Smooth muscle cell (in vitro differentiated cells): ENCODE results near the gene KSR1. TPM values are rescaled to one million over a fixed set of nuclear protein-coding genes. Genes with fewer than 3 reads are reported as not detected.
"Not testable (repeated sequence)": the region's sequence is repeated elsewhere in the genome, so short reads cannot be mapped to it uniquely, and the experiment has no call there.

Experiments used
- DNase-seq: peaks from one replicate; lab custom pipeline; 2025; ENCODE audit not compliant: unreplicated experiment; lab: John Stamatoyannopoulos, UW
- H2AFZ ChIP-seq: fragments of 200-600 bp; sonication (generic); 2 replicates; pipeline ENCODE4 v1.6.0; 2016; ENCODE audit warnings: antibody characterized with exemption, low read depth, mild to moderate bottlenecking
- H3F3A ChIP-seq: fragments of 200-600 bp; sonication (generic); 2 replicates; pipeline ENCODE4 v1.6.0; 2017; ENCODE audit warnings: antibody characterized with exemption, low read depth
- H3K27ac ChIP-seq: fragments of 200-600 bp; sonication (generic); 2 replicates; pipeline ENCODE4 v1.5.1; 2016; ENCODE audit warnings: low read depth, mild to moderate bottlenecking
- H3K27me3 ChIP-seq: fragments of 200-600 bp; sonication (generic); 2 replicates; pipeline ENCODE4 v1.6.1; 2016; ENCODE audit warnings: low read depth, mild to moderate bottlenecking
- H3K36me3 ChIP-seq: fragments of 200-600 bp; sonication (generic); 2 replicates; pipeline ENCODE4 v1.5.1; 2016; ENCODE audit warnings: low read depth
- H3K4me1 ChIP-seq: fragments of 200-600 bp; sonication (generic); 2 replicates; pipeline ENCODE4 v1.5.1; 2016; ENCODE audit warnings: low read depth
- H3K4me2 ChIP-seq: fragments of 200-600 bp; sonication (generic); 2 replicates; pipeline ENCODE4 v1.6.0; 2016; ENCODE audit warnings: mild to moderate bottlenecking
- H3K4me3 ChIP-seq: fragments of 200-600 bp; sonication (generic); 2 replicates; pipeline ENCODE4 v1.5.1; 2016; ENCODE audit warnings: mild to moderate bottlenecking
- H3K79me2 ChIP-seq: fragments of 200-600 bp; sonication (generic); 2 replicates; pipeline ENCODE4 v1.6.0; 2016; ENCODE audit warnings: low read depth, mild to moderate bottlenecking
- H3K9ac ChIP-seq: fragments of 200-600 bp; sonication (generic); 2 replicates; pipeline ENCODE4 v1.6.0; 2016; ENCODE audit warnings: low read depth
- H3K9me3 ChIP-seq: fragments of 200-600 bp; sonication (generic); replicated peaks from 2 replicates; pipeline ENCODE4 v1.5.1; 2016; ENCODE audit warnings: low read depth
- H4K20me1 ChIP-seq: fragments of 200-600 bp; sonication (generic); 2 replicates; pipeline ENCODE4 v1.6.0; 2016; ENCODE audit warnings: low read depth
- WGBS: methylation state at CpG from one replicate; pipeline ENCODE4 v1.1.7; 2016; ENCODE audit warnings: low lambda C conversion rate; 5-methylcytosine and 5-hydroxymethylcytosine counted together
- polyA plus RNA-seq: library from polyadenylated mRNA; unstranded; fragments of >200 nt; fragmentation: Nextera tagmentation; extraction: Ambion mirVana; gene quantifications from 2 replicates; pipeline ENCODE4 v1.2.1, GENCODE V29; 2016
- total RNA-seq: library from RNA; depleted of rRNA; stranded (reverse); fragments of >200 nt; gene quantifications from 2 replicates; pipeline ENCODE4 v1.2.3, GENCODE V29; 2014
- TF ChIP-seq, protein P1 (sequence below): fragments of 200-600 bp; sonication (generic); IDR thresholded peaks from 2 replicates; pipeline ENCODE4 v1.5.1; 2017; ENCODE audit warnings: borderline replicate concordance, mild to moderate bottlenecking, antibody characterized with exemption; ENCODE audit not compliant: insufficient read depth, poor library complexity, severe bottlenecking

Gene KSR1
- total and polyA plus RNA-seq, 2 experiments from 2014 or later = 40.4 to 65.1 TPM

- no peaks in the 10 kb centered on the region for H3K4me1 ChIP-seq
- H3K79me2 ChIP-seq = no peaks in the 10 kb centered on the region
- WGBS = 91% methylated on average over 5 of the region's 5 CpGs
- H3K4me3 ChIP-seq = no peak overlapping the region
- H3K36me3 ChIP-seq = peaks cover 16% of the 10 kb centered on the region
- H4K20me1 ChIP-seq = peaks cover 38% of the 10 kb centered on the region
- H2AFZ ChIP-seq = no peak overlapping the region
- H3K9ac ChIP-seq = no peak overlapping the region
- H3K27ac ChIP-seq = no peak overlapping the region
- TF ChIP-seq, protein P1, sequence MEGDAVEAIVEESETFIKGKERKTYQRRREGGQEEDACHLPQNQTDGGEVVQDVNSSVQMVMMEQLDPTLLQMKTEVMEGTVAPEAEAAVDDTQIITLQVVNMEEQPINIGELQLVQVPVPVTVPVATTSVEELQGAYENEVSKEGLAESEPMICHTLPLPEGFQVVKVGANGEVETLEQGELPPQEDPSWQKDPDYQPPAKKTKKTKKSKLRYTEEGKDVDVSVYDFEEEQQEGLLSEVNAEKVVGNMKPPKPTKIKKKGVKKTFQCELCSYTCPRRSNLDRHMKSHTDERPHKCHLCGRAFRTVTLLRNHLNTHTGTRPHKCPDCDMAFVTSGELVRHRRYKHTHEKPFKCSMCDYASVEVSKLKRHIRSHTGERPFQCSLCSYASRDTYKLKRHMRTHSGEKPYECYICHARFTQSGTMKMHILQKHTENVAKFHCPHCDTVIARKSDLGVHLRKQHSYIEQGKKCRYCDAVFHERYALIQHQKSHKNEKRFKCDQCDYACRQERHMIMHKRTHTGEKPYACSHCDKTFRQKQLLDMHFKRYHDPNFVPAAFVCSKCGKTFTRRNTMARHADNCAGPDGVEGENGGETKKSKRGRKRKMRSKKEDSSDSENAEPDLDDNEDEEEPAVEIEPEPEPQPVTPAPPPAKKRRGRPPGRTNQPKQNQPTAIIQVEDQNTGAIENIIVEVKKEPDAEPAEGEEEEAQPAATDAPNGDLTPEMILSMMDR = no peak
- no peak for DNase-seq
- no peaks in the 10 kb centered on the region for H3K9me3 ChIP-seq
- H3F3A ChIP-seq = peaks cover 4% of the 10 kb centered on the region
- no peak overlapping the region for H3K4me2 ChIP-seq
- H3K27me3 ChIP-seq = no peaks in the 10 kb centered on the region
Observed at GRCh38 chr17:27625856-27626255, 169.6 kb downstream of the KSR1 start.

DNA sequence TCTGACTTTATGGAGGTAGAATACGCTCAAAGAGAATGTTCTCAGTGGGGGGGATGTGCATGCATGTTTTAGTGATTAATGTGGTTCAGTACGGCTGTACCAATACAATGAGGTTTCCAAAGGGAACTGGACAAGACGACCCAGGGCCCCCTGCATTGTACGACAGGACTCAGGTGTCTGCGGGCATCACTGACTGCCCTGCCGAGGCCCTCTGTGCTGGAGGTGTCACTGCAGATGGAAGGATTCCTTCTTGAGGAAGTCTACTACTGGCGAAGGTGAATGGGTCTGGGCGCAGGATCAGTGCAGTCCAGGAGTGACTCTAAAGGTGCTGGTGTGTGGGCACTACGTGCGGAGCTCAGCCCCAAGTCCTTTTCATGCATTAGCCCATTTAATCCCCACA is 171.3 kb downstream of the KSR1 start:
- Histone ChIP-seq H2AFZ (no peak overlapping the region), H3K9ac (no peak overlapping the region), H3K27ac (no peak overlapping the region), H4K20me1 (peaks cover 29% of the 10 kb centered on the region), H3K9me3 (no peaks in the 10 kb centered on the region), H3K4me2 (no peak overlapping the region), H3F3A (peaks cover 4% of the 10 kb centered on the region), H3K79me2 (no peaks in the 10 kb centered on the region), H3K4me1 (no peaks in the 10 kb centered on the region), H3K27me3 (no peaks in the 10 kb centered on the region), H3K36me3 (peaks cover 16% of the 10 kb centered on the region), H3K4me3 (no peak overlapping the region)
- TF ChIP-seq, protein P1 = no peak
- DNase-seq = no peak
- 96% methylated on average over 10 of the region's 10 CpGs for WGBS

DNA sequence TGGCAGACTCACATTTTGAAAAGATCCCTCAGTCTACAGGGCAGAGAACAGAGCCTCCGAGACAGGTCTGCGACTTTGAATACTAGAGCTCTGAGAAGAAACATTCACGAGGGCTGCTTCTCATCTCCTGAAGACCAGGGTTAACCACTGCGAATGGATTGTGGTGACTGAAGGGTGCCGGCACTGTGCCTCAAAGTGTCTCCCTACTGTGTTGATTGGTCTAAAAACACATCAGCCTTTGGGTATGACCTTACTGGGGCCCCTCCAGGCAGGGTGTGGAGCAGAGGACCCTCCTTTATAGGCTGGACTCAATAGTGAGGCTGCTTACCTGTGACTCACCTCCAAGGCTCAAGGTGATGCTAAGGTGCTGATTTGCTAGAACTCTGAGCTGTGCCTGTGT is 172.1 kb downstream of the KSR1 start:
- 83% methylated on average over 5 of the region's 5 CpGs for WGBS
- Histone ChIP-seq H2AFZ (no peak overlapping the region), H4K20me1 (peaks cover 24% of the 10 kb centered on the region), H3K4me1 (no peaks in the 10 kb centered on the region), H3K36me3 (peaks cover 13% of the 10 kb centered on the region), H3K4me2 (no peak overlapping the region), H3K4me3 (no peak overlapping the region), H3F3A (peaks cover 4% of the 10 kb centered on the region), H3K9me3 (no peaks in the 10 kb centered on the region), H3K9ac (no peak overlapping the region), H3K79me2 (no peaks in the 10 kb centered on the region), H3K27ac (no peak overlapping the region), H3K27me3 (no peaks in the 10 kb centered on the region)
- TF ChIP-seq, protein P1 = no peak
- DNase-seq = no peak

DNA sequence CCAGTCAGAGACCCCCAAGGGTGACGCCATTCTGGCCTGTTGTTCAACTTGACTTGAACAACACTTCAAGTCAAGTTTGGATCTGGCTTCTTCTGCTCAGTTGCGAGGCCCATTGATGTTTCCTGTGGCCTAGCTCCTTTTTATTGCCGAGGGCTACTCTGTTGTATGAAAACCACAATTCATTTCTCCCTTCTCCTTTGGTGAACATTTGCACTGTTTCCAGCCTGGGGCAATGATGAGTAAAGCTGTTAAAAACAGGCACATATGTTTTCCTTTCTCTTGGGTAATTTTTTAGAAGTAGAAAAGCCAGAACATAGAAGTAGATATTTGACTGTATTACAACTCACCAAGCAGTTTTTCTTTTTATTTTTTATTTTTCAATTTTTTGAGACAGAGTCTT is 173.0 kb downstream of the KSR1 start:
- H3K4me2 ChIP-seq, H3K27ac ChIP-seq, H3K36me3 ChIP-seq, DNase-seq, H3K4me1 ChIP-seq, H3F3A ChIP-seq, H3K9ac ChIP-seq, H3K9me3 ChIP-seq, H3K27me3 ChIP-seq, H3K79me2 ChIP-seq, H3K4me3 ChIP-seq, H2AFZ ChIP-seq: not testable (repeated sequence)
- whole genome bisulfite sequencing = 89% methylated on average over 3 of the region's 3 CpGs
- peaks cover 21% of the 10 kb centered on the region for H4K20me1 ChIP-seq
